HAP-1 (cell line): ENCODE measurements around the gene ACOX3.

Experiments
- DNase-seq, 2 experiments: peaks; one replicate each; pipeline ENCODE4 v3.0.0-alpha.2; 2016 to 2020; ENCODE audit warnings: low spot score in 2 of 2
- H3K27me3 ChIP-seq: fragments of 250-450 bp; sonication (Bioruptor Pico); 2 replicates; pipeline ENCODE4 v1.5.1; 2020; ENCODE audit warnings: low read depth, mild to moderate bottlenecking, moderate library complexity
- H3K36me3 ChIP-seq: fragments of 250-450 bp; sonication (Bioruptor Pico); replicated peaks from 2 replicates; pipeline ENCODE4 v1.5.1; 2020; ENCODE audit warnings: mild to moderate bottlenecking
- H3K4me1 ChIP-seq: fragments of 250-450 bp; sonication (Bioruptor Pico); 2 replicates; pipeline ENCODE4 v1.5.1; 2020; ENCODE audit warnings: mild to moderate bottlenecking
- H3K4me3 ChIP-seq: fragments of 250-450 bp; sonication (Bioruptor Pico); 2 replicates; pipeline ENCODE4 v1.5.1; 2020; ENCODE audit warnings: mild to moderate bottlenecking, moderate library complexity
- H3K9me3 ChIP-seq: fragments of 250-450 bp; sonication (Bioruptor Pico); 2 replicates; pipeline ENCODE4 v1.5.1; 2020; ENCODE audit warnings: mild to moderate bottlenecking, moderate library complexity
- in situ Hi-C: fragments of 300-500 bp; cut with MboI; formaldehyde crosslinking; loops from 3 replicates; pipeline ENCODE4 v1.14.3; 2020; ENCODE audit warnings: low sequenced_read_pairs, inconsistent platforms, mixed read lengths

Gene ACOX3

DNA sequence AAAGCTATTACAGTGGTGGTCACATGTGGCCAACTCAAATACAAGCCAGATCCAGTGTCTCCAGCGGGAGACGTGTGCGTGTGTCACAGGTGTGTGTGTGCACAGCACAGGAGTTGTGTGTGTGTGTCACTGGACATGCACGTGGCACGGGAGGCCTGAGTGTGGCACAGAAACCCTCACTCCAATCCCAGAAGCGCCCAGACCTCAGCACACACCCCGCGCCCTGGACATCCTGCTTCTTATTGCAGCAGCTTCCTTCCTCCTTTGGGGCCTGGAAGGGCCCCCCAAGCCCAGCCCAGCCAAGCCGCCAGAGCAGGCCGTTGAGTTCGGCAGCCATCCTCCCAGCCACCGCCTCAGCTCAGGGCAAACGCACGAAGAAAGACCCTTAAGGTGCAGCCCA lies 37.9 kb downstream of the ACOX3 start:
- no peak for DNase-seq
- no peaks in the 10 kb centered on the region for H3K27me3 ChIP-seq
- H3K9me3 ChIP-seq, result no peaks in the 10 kb centered on the region
- no peaks in the 10 kb centered on the region for H3K36me3 ChIP-seq
- H3K4me1 ChIP-seq, result no peaks in the 10 kb centered on the region
- in situ Hi-C loops, result loop anchor here (5.0 to 10.0 kb wide), 2 partner anchors 160 to 228 kb away; no protein-coding TSS in a partner anchor
- no peak overlapping the region for H3K4me3 ChIP-seq

DNA sequence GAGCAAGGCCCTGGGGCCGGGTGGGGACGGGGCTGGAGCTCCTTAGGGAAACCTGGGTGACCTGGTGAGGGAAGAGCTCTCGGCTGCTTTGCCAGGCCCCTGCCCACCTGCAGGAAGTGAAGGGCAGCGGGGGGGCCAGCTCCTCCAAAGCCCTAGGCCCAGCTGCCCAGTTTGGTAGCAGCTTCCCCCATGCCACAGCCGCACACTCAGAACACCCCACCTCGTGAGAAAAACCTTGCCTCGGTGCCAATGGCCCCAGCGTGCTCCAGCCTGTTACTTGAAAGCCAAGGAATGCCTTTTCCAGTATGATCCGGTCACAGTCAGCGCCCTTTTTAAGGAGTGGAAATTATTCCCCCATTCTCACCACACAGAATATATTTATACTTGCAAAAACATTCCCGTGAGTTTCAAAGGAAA lies 38.3 kb downstream of the ACOX3 start:
- in situ Hi-C loops, result loop anchor here (5.0 to 10.0 kb wide), 2 partner anchors 160 to 227 kb away; no protein-coding TSS in a partner anchor
- Histone ChIP-seq H3K4me1 (no peaks in the 10 kb centered on the region), H3K9me3 (no peaks in the 10 kb centered on the region), H3K4me3 (no peak overlapping the region), H3K36me3 (no peaks in the 10 kb centered on the region), H3K27me3 (no peaks in the 10 kb centered on the region)
- no peak for DNase-seq

DNA sequence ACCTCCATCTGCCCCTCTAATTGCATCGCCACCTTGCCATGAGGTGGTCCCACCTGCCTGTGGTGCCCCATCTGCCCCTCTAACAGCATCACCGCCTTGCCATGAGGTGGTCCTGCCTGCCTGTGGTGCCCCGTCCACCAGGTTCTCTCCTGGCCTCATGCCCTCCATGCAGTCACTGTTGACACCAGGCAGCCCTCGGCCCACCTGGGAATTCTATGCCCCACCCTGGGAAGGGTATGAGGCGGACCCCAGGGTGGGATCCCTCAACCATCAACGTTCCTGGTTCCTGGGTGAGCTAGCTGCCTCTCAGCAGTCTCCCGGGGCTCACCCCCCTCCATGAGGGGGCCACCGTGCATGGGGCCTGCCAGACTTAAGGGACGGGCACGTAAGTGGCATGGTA lies 38.9 kb downstream of the ACOX3 start:
- H3K4me1 ChIP-seq, result no peaks in the 10 kb centered on the region
- no peak overlapping the region for H3K4me3 ChIP-seq
- H3K9me3 ChIP-seq, result no peaks in the 10 kb centered on the region
- no peaks in the 10 kb centered on the region for H3K27me3 ChIP-seq
- in situ Hi-C loops, result loop anchor here (5.0 to 10.0 kb wide), 2 partner anchors 159 to 227 kb away; no protein-coding TSS in a partner anchor
- no peak for DNase-seq
- no peaks in the 10 kb centered on the region for H3K36me3 ChIP-seq

DNA sequence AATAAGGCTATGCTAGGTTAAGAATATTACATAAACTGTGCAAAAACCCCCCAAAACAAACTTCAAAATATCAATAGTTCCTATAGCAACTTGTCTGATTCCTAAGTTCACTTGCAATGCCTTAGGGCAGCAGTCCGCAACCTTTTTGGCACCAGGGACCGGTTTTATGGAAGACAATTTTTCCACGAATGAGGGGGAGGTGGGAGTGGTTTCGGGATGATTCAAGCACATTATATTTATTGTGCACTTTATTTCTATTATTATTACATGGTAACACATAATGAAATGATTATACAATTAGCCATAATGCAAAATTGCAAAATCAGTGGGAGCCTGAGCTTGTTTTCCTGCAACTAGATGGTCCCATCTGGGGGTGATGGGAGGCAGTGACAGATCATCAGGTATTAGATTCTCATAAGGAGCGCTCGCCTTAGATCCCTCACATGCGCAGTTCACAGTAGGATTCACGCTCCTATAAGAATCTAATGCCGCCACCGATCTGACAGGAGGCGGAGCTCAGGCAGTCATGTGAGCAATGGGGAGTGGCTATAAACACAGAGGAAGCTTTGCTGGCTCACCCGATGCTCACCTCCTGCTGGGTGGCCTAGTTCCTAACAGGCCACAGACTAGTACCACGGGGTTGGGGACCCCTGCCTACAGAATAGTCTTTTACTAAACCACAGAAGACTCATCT lies 39.7 kb downstream of the ACOX3 start:
- Histone ChIP-seq H3K4me1 (no peaks in the 10 kb centered on the region), H3K27me3 (no peaks in the 10 kb centered on the region), H3K36me3 (no peaks in the 10 kb centered on the region), H3K4me3 (no peak overlapping the region), H3K9me3 (no peaks in the 10 kb centered on the region)
- DNase-seq, result no peak
- in situ Hi-C loops, result loop anchor here (5.0 to 10.0 kb wide), 2 partner anchors 158 to 226 kb away; no protein-coding TSS in a partner anchor

DNA sequence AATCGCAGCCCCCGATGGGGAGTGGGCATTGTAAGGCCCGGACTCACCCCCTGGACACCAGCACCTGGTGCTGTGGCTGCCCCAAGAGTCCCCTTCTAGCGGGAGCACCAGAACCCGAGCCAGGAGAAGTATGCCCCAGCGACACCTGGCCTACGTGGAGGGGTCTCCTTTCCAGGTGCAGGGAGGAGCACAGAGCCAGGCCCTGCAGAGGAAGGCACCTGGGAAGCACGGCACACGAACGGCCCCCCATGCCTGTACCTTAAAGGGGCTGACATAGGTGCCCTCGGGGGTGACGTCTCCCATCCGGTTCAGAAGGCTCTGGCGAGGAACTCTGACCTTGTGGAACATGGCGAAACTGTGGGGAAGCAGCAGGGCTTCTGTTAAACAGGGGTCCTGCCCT lies 41.2 kb downstream of the ACOX3 start:
- H3K4me3 ChIP-seq, result no peak overlapping the region
- no peaks in the 10 kb centered on the region for H3K27me3 ChIP-seq
- in situ Hi-C loops, result no loop called here
- no peaks in the 10 kb centered on the region for H3K9me3 ChIP-seq
- DNase-seq, result no peak
- H3K4me1 ChIP-seq, result no peaks in the 10 kb centered on the region
- no peaks in the 10 kb centered on the region for H3K36me3 ChIP-seq

DNA sequence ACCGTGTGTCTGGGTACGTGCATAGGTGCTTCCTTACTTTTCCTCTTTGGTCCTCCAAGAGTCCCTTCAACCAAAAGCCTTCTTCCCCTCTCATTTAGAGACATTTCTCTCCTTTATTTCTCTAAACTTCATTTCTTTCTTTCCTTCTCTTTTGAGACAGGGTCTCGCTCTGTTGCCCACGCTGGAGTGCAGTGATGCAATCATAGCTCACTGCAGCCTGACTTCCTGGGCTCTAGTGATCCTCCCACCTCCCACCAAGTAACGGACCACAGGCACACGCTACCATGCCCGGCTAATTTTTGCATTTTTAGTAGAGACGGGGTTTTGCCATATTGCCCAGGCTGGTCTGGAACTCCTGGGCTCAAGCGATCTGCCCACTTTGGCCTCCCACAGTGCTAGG lies 42.2 kb downstream of the ACOX3 start:
- in situ Hi-C loops, result no loop called here
- no peaks in the 10 kb centered on the region for H3K9me3 ChIP-seq
- no peaks in the 10 kb centered on the region for H3K27me3 ChIP-seq
- no peaks in the 10 kb centered on the region for H3K36me3 ChIP-seq
- no peak overlapping the region for H3K4me3 ChIP-seq
- DNase-seq, result no peak
- peaks cover 5% of the 10 kb centered on the region; the same call in 1 of the 2 replicates for H3K4me1 ChIP-seq

DNA sequence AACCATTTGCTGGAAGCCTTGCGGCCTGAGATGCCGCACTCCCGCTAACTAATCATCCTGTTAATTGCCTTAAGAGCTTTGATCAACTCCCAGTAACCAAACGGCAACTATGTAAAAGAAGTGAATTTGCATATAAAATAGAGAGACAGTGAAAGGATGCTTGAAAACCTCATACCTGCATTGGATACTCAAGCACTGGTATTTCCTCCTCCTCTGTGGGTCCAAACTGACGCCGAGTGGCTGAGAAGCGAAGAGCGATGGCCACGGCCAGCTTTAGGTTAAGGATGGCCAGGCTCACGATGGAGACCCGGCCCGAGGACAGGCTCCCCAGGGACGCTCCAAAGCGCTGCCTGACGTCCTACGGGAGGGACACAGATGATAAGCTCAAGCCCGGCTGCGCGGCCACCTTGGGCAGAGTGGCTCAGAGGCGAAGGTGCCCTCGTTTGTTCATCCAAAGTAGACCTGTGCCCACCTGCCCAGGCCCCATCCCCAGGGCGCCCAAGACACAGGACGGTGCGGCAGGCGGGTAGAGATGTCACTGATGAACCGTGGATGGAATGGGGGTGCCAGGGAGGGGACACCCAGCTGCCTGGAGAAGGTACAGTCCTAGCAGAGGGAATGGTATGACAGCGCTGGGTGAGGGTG lies 43.6 kb downstream of the ACOX3 start:
- no peak for DNase-seq
- Histone ChIP-seq H3K27me3 (no peaks in the 10 kb centered on the region), H3K4me3 (no peak overlapping the region), H3K36me3 (no peaks in the 10 kb centered on the region), H3K4me1 (peaks cover 6% of the 10 kb centered on the region; the same call in 1 of the 2 replicates), H3K9me3 (no peaks in the 10 kb centered on the region)
- in situ Hi-C loops, result no loop called here

DNA sequence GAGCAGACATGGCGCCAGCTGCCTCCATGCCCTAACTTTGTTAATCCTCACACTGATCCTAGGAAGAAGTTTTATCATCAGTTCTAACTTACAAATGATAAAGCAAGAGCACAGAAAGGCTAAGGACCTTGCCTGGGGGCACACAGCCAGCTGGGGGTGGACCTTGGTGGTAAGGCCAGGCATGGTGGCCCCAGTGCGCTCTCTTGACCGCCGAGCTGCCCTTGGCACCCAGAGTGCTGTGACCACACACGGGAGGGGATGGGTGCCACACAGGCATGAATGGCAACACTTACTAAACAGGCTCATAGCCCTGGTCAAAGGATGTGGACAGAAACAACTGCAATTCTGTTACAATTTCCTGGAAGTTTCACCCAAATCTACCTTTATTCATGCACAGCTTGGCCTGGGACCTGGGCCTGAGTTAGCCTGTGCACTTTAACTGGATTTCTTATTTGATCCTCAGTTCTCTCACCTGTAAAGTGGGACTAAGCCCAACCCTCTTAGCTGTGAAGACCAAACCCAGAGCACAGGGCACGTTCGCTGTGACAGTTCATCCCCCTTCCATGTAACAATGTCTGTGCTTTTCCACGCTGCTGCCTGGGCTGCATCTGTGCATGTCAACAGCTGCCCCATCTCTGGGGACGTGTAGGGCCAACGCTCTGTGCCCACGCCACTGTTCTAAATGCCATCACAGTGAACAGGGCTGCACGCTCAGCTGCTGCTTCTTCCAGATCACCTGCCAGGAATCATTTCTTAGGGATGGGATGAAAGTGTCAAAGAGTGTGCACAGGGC lies 44.8 kb downstream of the ACOX3 start:
- H3K36me3 ChIP-seq, result no peaks in the 10 kb centered on the region
- in situ Hi-C loops, result no loop called here
- H3K27me3 ChIP-seq, result no peaks in the 10 kb centered on the region
- peaks cover 6% of the 10 kb centered on the region; the same call in 1 of the 2 replicates for H3K4me1 ChIP-seq
- H3K4me3 ChIP-seq, result no peak overlapping the region
- no peaks in the 10 kb centered on the region for H3K9me3 ChIP-seq
- no peak for DNase-seq

DNA sequence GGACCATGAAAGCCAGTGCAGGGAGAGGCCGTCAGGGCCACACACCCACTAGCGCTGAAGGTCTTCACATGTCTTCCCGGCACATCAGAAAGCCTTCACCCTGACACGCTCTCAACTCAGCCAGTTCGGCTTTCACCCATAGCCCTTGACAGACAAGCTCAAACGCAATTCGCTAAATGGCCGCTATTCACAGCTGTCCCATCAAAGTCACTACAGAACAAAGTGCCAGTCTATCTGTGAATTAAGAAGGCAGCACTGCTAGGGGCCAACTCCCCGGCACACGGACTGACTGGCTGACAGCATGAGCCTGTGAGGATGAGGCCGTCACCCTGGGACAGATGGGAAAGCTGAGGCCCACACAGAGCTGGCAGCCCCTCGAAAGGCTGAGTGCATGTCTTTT lies 45.7 kb downstream of the ACOX3 start:
- in situ Hi-C loops, result no loop called here
- Histone ChIP-seq H3K9me3 (no peaks in the 10 kb centered on the region), H3K4me3 (no peak overlapping the region), H3K27me3 (no peaks in the 10 kb centered on the region), H3K4me1 (peaks cover 6% of the 10 kb centered on the region; the same call in 1 of the 2 replicates), H3K36me3 (no peaks in the 10 kb centered on the region)
- no peak for DNase-seq

DNA sequence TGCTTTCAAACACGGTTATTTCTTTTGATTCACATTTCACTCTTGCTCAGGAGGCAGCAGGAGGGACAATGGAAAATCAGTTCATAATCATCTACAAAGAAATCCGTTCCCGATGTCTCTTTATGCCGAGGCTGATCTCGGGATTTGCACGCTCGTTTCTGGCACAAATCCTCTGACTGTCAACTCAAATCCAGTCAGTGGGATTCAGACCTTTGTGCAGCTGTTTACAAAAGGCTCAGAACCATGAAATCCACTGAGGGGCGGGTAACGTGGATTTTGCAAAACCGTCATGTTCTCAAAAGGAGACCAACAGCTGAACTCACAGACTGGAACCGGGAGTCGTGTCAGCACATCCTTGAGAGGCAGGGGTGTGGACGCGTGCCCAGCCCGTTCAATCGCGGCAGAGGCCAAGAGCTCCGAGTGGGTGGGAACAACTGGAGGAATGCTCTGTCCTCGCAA lies 46.4 kb downstream of the ACOX3 start:
- no peaks in the 10 kb centered on the region for H3K36me3 ChIP-seq
- no peak for DNase-seq
- H3K4me3 ChIP-seq, result no peak overlapping the region
- H3K4me1 ChIP-seq, result peaks cover 6% of the 10 kb centered on the region; the same call in 1 of the 2 replicates
- in situ Hi-C loops, result no loop called here
- no peaks in the 10 kb centered on the region for H3K9me3 ChIP-seq
- H3K27me3 ChIP-seq, result no peaks in the 10 kb centered on the region

DNA sequence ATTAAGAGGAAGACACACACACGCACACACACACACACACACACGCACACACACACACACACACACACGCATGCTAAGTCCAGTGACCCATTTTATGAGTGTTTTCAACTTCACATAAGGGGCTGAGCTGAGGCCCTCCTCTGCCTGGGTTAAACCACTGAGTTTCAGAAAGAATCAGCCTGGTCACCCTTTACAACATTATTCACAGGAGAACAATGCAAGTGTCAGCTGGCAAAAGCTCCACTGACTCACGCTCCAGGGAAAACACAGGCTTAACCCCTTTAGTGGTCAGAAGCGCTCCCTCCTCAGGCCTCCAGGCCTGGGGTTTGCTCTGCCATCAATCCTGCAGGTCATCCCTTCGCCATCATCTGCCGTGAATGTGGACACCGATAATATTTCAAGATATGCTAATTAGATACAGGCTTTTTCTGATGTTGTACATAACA lies 46.9 kb downstream of the ACOX3 start:
- Histone ChIP-seq H3K4me1 (peaks cover 6% of the 10 kb centered on the region; the same call in 1 of the 2 replicates), H3K4me3 (no peak overlapping the region), H3K9me3 (no peaks in the 10 kb centered on the region), H3K27me3 (no peaks in the 10 kb centered on the region), H3K36me3 (no peaks in the 10 kb centered on the region)
- in situ Hi-C loops, result no loop called here
- peak; percentile 42 to 55 for DNase-seq

DNA sequence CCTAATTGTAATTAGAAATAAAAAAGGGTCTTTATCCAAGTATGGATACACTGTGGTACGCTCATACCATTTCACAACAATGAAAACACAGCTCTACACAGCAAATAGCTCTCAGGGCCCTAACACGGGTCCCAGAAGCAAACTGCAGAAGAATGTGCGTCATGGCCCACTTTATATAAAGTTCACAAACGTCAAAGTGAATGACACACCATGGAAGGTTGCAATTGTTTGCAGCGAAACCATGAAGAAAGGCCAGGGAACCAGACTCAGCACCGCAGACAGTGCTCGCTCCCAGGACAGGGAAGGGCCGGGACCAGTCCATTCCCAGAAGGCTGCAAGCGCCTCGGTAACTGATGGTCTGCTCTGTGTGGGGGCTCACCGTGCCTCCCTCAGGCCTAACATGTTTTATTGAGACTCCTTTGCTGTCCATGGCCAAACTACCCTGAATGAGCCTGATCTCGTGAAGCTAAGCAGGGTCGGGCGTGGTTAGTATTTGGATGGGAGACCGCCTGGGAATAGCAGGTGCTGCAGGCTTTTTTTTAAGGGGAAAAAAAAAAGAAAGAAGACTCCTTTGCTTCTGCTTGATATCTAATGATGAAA lies 47.8 kb downstream of the ACOX3 start:
- Histone ChIP-seq H3K4me3 (no peak overlapping the region), H3K36me3 (no peaks in the 10 kb centered on the region)
- in situ Hi-C loops, result no loop called here

DNA sequence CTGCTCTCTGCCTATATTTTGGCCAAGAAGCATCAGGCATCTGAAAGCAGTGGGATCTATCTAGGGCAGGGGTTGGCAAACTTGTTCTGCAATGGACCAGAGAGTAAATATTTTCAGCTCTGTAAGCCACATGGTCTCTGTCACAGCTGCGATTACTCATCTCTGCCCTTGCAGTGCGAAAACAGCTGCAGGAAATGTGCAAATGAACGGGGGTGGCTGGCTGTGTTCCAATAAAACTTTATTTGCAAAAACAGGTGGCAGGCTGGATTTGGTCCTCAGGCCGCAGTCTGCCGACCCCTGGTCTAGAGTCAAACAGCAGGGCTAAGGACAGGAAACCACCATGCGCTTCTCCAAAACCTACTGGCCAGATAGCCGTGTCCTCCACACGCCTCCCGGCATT lies 48.6 kb downstream of the ACOX3 start:
- DNase-seq, result no peak
- Histone ChIP-seq H3K36me3 (no peaks in the 10 kb centered on the region), H3K4me3 (no peak overlapping the region), H3K27me3 (no peaks in the 10 kb centered on the region), H3K9me3 (no peaks in the 10 kb centered on the region), H3K4me1 (peaks cover 6% of the 10 kb centered on the region; the same call in 1 of the 2 replicates)
- in situ Hi-C loops, result no loop called here

More for the DNA sequence above, 47.8 kb downstream of the ACOX3 start:
- H3K4me1 ChIP-seq, result peaks cover 6% of the 10 kb centered on the region; the same call in 1 of the 2 replicates
- no peaks in the 10 kb centered on the region for H3K9me3 ChIP-seq
- no peaks in the 10 kb centered on the region for H3K27me3 ChIP-seq
- DNase-seq, result no peak
